Right forelimb (tissue), 1 donor: Measurements from ENCODE around the gene APC2.

Experiments
- DNase-seq: peaks from one replicate; pipeline ENCODE4 v3.0.0-alpha.2; 2018

APC2 gene

DNA sequence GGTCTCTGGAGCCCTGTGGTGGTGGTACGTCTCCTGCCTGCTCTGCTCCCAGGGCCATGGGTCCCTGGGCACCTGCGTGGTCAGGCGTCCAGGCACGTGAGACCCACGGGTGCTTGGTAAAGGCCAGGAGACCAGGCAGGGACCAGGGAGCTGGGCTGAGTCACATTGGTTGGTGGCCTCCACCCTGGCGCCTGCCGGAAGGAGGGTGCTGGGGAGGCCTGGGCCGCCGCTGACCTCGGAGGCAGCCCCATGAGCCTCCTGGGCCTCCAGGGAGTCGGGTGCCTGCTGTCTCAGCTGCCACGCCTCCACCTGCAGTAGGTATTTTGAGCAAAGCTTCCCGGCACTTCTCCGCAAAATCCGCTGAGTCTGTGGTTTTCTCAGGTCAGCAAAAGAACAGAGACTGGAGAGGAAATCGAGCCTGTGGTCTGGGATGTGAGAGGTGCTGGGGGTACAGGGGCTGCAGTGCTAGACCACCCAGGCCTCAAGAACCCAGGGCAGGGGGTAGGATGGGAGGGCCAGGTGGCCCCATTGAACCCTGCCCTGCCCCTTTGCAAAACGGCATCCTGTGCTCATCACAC lies 70.4 kb downstream of the APC2 start:
- DNase-seq, result no peak

DNA sequence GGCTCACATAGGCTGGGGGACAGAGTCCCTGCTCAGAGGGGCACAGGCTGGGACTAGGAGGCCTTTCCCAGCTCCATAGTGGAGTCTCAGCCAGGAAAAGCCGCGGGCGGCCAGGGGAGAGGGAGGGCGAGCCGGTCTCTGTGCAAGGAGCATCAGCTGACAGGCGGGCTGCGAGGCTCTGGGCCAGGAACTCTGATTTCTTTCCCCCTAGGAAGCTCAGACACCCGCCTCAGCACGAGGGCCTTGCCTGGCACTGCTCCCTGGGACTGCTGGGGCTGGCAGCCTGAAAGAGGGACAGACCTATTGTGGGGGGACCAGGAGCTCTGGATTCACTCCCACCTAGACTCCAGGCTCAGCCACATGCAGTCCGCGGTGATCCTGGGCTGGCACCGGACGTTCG lies 71.7 kb downstream of the APC2 start:
- DNase-seq, result no peak

DNA sequence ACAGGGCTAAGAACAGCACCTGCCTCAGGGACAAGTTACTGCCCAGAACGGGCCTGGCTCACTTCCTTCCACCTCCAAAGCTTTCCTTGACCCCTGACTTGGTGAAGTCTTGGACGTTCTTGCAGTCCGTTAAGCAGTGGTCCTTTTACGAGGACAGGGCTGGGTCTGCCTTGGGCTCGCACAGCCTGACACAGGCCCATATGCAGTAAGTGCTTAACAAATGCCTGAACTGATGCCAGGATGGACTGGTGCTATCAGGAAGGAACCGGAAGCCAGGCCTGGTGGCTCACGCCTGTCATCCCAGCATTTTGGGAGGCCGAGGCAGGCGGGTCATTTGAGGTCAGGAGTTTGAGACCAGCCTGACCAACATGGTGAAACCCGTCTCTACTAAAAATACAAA lies 72.1 kb downstream of the APC2 start:
- DNase-seq, result no peak

DNA sequence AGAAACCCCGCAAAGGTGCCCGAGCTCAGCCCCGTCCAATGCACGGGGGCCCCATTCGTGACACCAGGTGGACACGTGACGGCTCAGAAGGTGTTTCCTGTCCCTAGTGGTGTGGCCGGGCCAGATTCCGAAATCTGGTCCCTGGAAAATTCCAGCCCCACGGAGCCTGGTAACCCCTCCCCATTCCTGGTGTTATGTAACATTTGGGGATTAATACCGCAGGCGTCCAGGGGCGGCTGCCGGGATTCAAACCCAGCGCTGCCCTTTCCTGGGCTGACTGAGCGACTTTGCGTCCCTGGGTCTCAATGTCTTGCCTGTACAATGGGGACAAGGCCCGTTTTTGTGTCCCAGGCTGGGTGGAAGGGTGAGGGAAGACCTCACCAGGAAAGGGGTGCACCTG lies 72.9 kb downstream of the APC2 start:
- no peak for DNase-seq
